ENCODE data around the gene RNF145.

- no peak for TF ChIP-seq CTCF (IDR thresholded peaks at IDR 0.05)
- TF ChIP-seq EP300 (IDR thresholded peaks at IDR 0.05) = no peak
- no peak for TF ChIP-seq POLR2A (IDR thresholded peaks at IDR 0.05)
Measured at GRCh38 chr5:159152876-159153275, 56.5 kb downstream of the RNF145 start.
